Measurements from ENCODE around the gene CLDN14.

Gene CLDN14

GRCh38 chr21:36522219-36522808 is 42.4 kb upstream of the CLDN14 start:
- no peak for TF ChIP-seq CTCF (IDR thresholded peaks at IDR 0.05; ENCODE audit: insufficient read depth, low read length, poor library complexity, severe bottlenecking)
- Histone ChIP-seq H3K27me3 (replicated peaks; ENCODE audit: control insufficient read depth, insufficient read depth, low read length) (no peaks in the 10 kb centered on the region), H3K36me3 (ENCODE audit: control insufficient read depth, insufficient read depth, low read length) (peaks cover 6% of the 10 kb centered on the region), H3K4me3 (replicated peaks; ENCODE audit: low read depth, low read length) (no peak overlapping the region)
- DNase-seq (ENCODE audit: extremely low read depth, insufficient read length) = no peak

- Histone ChIP-seq H3K4me3 (replicated peaks; ENCODE audit: low read depth, low read length) (no peak overlapping the region), H3K27me3 (replicated peaks; ENCODE audit: control insufficient read depth, insufficient read depth, low read length) (no peaks in the 10 kb centered on the region), H3K36me3 (ENCODE audit: control insufficient read depth, insufficient read depth, low read length) (peaks cover 2% of the 10 kb centered on the region)
- no peak for DNase-seq (ENCODE audit: extremely low read depth, insufficient read length)
- TF ChIP-seq CTCF (IDR thresholded peaks at IDR 0.05; ENCODE audit: insufficient read depth, low read length, poor library complexity, severe bottlenecking) = no peak
These were observed 39.1 kb upstream of the CLDN14 start for GRCh38 chr21:36518883-36519492.

GRCh38 chr21:36517366-36518075 is 37.6 kb upstream of the CLDN14 start:
- TF ChIP-seq CTCF (IDR thresholded peaks at IDR 0.05; ENCODE audit: insufficient read depth, low read length, poor library complexity, severe bottlenecking) = no peak
- DNase-seq (ENCODE audit: extremely low read depth, insufficient read length) = no peak
- no peaks in the 10 kb centered on the region for H3K27me3 ChIP-seq (replicated peaks; ENCODE audit: control insufficient read depth, insufficient read depth, low read length)

GRCh38 chr21:36516281-36516680 is 36.4 kb upstream of the CLDN14 start:
- no peak for DNase-seq (ENCODE audit: extremely low read depth, insufficient read length)
- no peak for TF ChIP-seq CTCF (IDR thresholded peaks at IDR 0.05; ENCODE audit: insufficient read depth, low read length, poor library complexity, severe bottlenecking)
- Histone ChIP-seq H3K4me3 (replicated peaks; ENCODE audit: low read depth, low read length) (no peak overlapping the region), H3K36me3 (ENCODE audit: control insufficient read depth, insufficient read depth, low read length) (peaks cover 2% of the 10 kb centered on the region), H3K27me3 (replicated peaks; ENCODE audit: control insufficient read depth, insufficient read depth, low read length) (no peaks in the 10 kb centered on the region)

More at GRCh38 chr21:36517366-36518075, 37.6 kb upstream of the CLDN14 start:
- Histone ChIP-seq H3K36me3 (ENCODE audit: control insufficient read depth, insufficient read depth, low read length) (peaks cover 2% of the 10 kb centered on the region), H3K4me3 (replicated peaks; ENCODE audit: low read depth, low read length) (no peak overlapping the region)

GRCh38 chr21:36513430-36513829 is 33.5 kb upstream of the CLDN14 start:
- H3K36me3 ChIP-seq (ENCODE audit: control insufficient read depth, insufficient read depth, low read length) = peaks cover 1% of the 10 kb centered on the region; the same call in 1 of the 2 replicates
- H3K4me3 ChIP-seq (replicated peaks; ENCODE audit: low read depth, low read length) = no peak overlapping the region
- no peaks in the 10 kb centered on the region for H3K27me3 ChIP-seq (replicated peaks; ENCODE audit: control insufficient read depth, insufficient read depth, low read length)
- TF ChIP-seq CTCF (IDR thresholded peaks at IDR 0.05; ENCODE audit: insufficient read depth, low read length, poor library complexity, severe bottlenecking) = no peak
- no peak for DNase-seq (ENCODE audit: extremely low read depth, insufficient read length)
